Adipocyte (in vitro differentiated cells): ENCODE results near the gene OXNAD1.
"Not testable (repeated sequence)": the region's sequence is repeated elsewhere in the genome, so short reads cannot be mapped to it uniquely, and the experiment has no call there.

Experiments used
- DNase-seq: peaks from one replicate; pipeline ENCODE4 v3.0.0-alpha.2; 2015; ENCODE audit warnings: low read depth
- H3K27me3 ChIP-seq: replicated peaks from 2 replicates; pipeline ENCODE4 v1.7.0; 2013; ENCODE audit warnings: mild to moderate bottlenecking, low read length, moderate library complexity; ENCODE audit not compliant: control insufficient read depth, insufficient read depth
- H3K36me3 ChIP-seq: 2 replicates; pipeline ENCODE4 v1.7.0; 2013; ENCODE audit warnings: low read length, mild to moderate bottlenecking, moderate library complexity; ENCODE audit not compliant: control insufficient read depth, insufficient read depth, severe bottlenecking
- H3K4me1 ChIP-seq: 2 replicates; pipeline ENCODE4 v1.7.0; 2013; ENCODE audit warnings: mild to moderate bottlenecking, low read length, moderate library complexity; ENCODE audit not compliant: control insufficient read depth, insufficient read depth
- H3K4me3 ChIP-seq: 2 replicates; pipeline ENCODE4 v1.7.0; 2013; ENCODE audit warnings: mild to moderate bottlenecking, low read length, moderate library complexity
- H3K9ac ChIP-seq: 2 replicates; pipeline ENCODE4 v1.7.0; 2013; ENCODE audit warnings: mild to moderate bottlenecking, low read length, moderate library complexity
- H3K9me3 ChIP-seq: 2 replicates; pipeline ENCODE4 v1.7.0; 2013; ENCODE audit warnings: mild to moderate bottlenecking, low read length, moderate library complexity; ENCODE audit not compliant: control insufficient read depth

OXNAD1 gene

GRCh38 chr3:16305111-16305541 lies 40.1 kb downstream of the OXNAD1 start:
- Histone ChIP-seq H3K36me3 (peaks cover 26% of the 10 kb centered on the region), H3K4me3 (no peak overlapping the region), H3K4me1 (no peaks in the 10 kb centered on the region), H3K9ac (no peak overlapping the region), H3K9me3 (no peaks in the 10 kb centered on the region), H3K27me3 (no peaks in the 10 kb centered on the region)
- no peak for DNase-seq

- DNase-seq = no peak
- peaks cover 26% of the 10 kb centered on the region for H3K36me3 ChIP-seq
- H3K4me1 ChIP-seq = peaks cover 16% of the 10 kb centered on the region
- no peak overlapping the region for H3K9ac ChIP-seq
- no peak overlapping the region for H3K4me3 ChIP-seq
- no peaks in the 10 kb centered on the region for H3K9me3 ChIP-seq
- H3K27me3 ChIP-seq = no peaks in the 10 kb centered on the region
Measured at GRCh38 chr3:16307832-16308531, 43.0 kb downstream of the OXNAD1 start.

- Histone ChIP-seq H3K4me1 (peaks cover 16% of the 10 kb centered on the region), H3K36me3 (peaks cover 27% of the 10 kb centered on the region), H3K27me3 (no peaks in the 10 kb centered on the region), H3K4me3 (no peak overlapping the region), H3K9ac (no peak overlapping the region), H3K9me3 (no peaks in the 10 kb centered on the region)
- DNase-seq = no peak
Measured at GRCh38 chr3:16308727-16309126, 43.7 kb downstream of the OXNAD1 start.

GRCh38 chr3:16309558-16309957 lies 44.5 kb downstream of the OXNAD1 start:
- Histone ChIP-seq H3K4me1 (peaks cover 20% of the 10 kb centered on the region), H3K36me3 (peaks cover 35% of the 10 kb centered on the region), H3K9ac (no peak overlapping the region), H3K4me3 (no peak overlapping the region), H3K9me3 (no peaks in the 10 kb centered on the region), H3K27me3 (no peaks in the 10 kb centered on the region)
- no peak for DNase-seq

GRCh38 chr3:16310486-16310885 lies 45.5 kb downstream of the OXNAD1 start:
- not testable (repeated sequence) for H3K4me3 ChIP-seq, DNase-seq
- peaks cover 34% of the 10 kb centered on the region for H3K36me3 ChIP-seq

GRCh38 chr3:16311960-16312451 lies 47.0 kb downstream of the OXNAD1 start:
- H3K9ac ChIP-seq = no peak overlapping the region
- H3K27me3 ChIP-seq = no peaks in the 10 kb centered on the region
- H3K4me1 ChIP-seq = peaks cover 26% of the 10 kb centered on the region
- H3K9me3 ChIP-seq = no peaks in the 10 kb centered on the region
- peaks cover 43% of the 10 kb centered on the region for H3K36me3 ChIP-seq
- H3K4me3 ChIP-seq = no peak overlapping the region
- DNase-seq = no peak

More at GRCh38 chr3:16310486-16310885, 45.5 kb downstream of the OXNAD1 start:
- not testable (repeated sequence) for H3K9me3 ChIP-seq, H3K27me3 ChIP-seq, H3K9ac ChIP-seq
- peaks cover 20% of the 10 kb centered on the region for H3K4me1 ChIP-seq

- Histone ChIP-seq H3K36me3 (peaks cover 40% of the 10 kb centered on the region), H3K9ac (no peak overlapping the region)
Measured at GRCh38 chr3:16313886-16314645, 49.1 kb downstream of the OXNAD1 start.

GRCh38 chr3:16315623-16316022 lies 50.6 kb downstream of the OXNAD1 start:
- H3K9ac ChIP-seq = no peak overlapping the region
- H3K9me3 ChIP-seq = no peaks in the 10 kb centered on the region
- peaks cover 41% of the 10 kb centered on the region for H3K4me1 ChIP-seq
- no peak overlapping the region for H3K4me3 ChIP-seq
- no peak for DNase-seq
- no peaks in the 10 kb centered on the region for H3K27me3 ChIP-seq
- H3K36me3 ChIP-seq = peaks cover 54% of the 10 kb centered on the region

More at GRCh38 chr3:16313886-16314645, 49.1 kb downstream of the OXNAD1 start:
- DNase-seq = no peak
- Histone ChIP-seq H3K9me3 (no peaks in the 10 kb centered on the region), H3K27me3 (no peaks in the 10 kb centered on the region), H3K4me1 (peaks cover 41% of the 10 kb centered on the region), H3K4me3 (no peak overlapping the region)

GRCh38 chr3:16316396-16316795 lies 51.4 kb downstream of the OXNAD1 start:
- no peak overlapping the region for H3K9ac ChIP-seq
- H3K36me3 ChIP-seq = peaks cover 61% of the 10 kb centered on the region
- H3K27me3 ChIP-seq = no peaks in the 10 kb centered on the region
- H3K4me3 ChIP-seq = no peak overlapping the region
- peaks cover 38% of the 10 kb centered on the region for H3K4me1 ChIP-seq
- DNase-seq = no peak
- no peaks in the 10 kb centered on the region for H3K9me3 ChIP-seq

GRCh38 chr3:16316847-16317560 lies 52.0 kb downstream of the OXNAD1 start:
- no peak for DNase-seq

GRCh38 chr3:16317561-16317945 lies 52.5 kb downstream of the OXNAD1 start:
- Histone ChIP-seq H3K36me3 (peaks cover 69% of the 10 kb centered on the region), H3K9me3 (no peaks in the 10 kb centered on the region), H3K4me3 (no peak overlapping the region), H3K4me1 (peaks cover 27% of the 10 kb centered on the region), H3K9ac (no peak overlapping the region), H3K27me3 (no peaks in the 10 kb centered on the region)
- no peak for DNase-seq

More at GRCh38 chr3:16316847-16317560, 52.0 kb downstream of the OXNAD1 start:
- H3K9me3 ChIP-seq = no peaks in the 10 kb centered on the region
- no peaks in the 10 kb centered on the region for H3K27me3 ChIP-seq
- H3K36me3 ChIP-seq = peaks cover 64% of the 10 kb centered on the region
- no peak overlapping the region for H3K4me3 ChIP-seq
- H3K4me1 ChIP-seq = peaks cover 32% of the 10 kb centered on the region
- H3K9ac ChIP-seq = no peak overlapping the region
